Activated B cell treated with CpG ODN at 0.5 μM for 24 hours (primary cell): ENCODE results near the gene KBTBD12. TPM values are rescaled to one million over a fixed set of nuclear protein-coding genes. Genes with fewer than 3 reads are reported as not detected.

Source experiments
- ATAC-seq: fragments of 200-7000 bp; cut with Tn5 transposase; one replicate; pipeline ENCODE4 v1.10.0; 2021; ENCODE audit warnings: low read depth, mild to moderate bottlenecking, moderate library complexity
- CTCF ChIA-PET: fragments of 350-600 bp; sonication (Branson Sonifier 250); formaldehyde crosslinking; loops from one replicate; lab custom pipeline; 2021; ENCODE audit warnings: antibody characterized with exemption; lab: Charles Lee
- POLR2A ChIA-PET: fragments of 350-600 bp; sonication (Branson Sonifier 250); formaldehyde crosslinking; loops from one replicate; lab custom pipeline; 2021; ENCODE audit warnings: antibody characterized with exemption; lab: Charles Lee
- DNase-seq: peaks from one replicate; pipeline ENCODE4 v3.0.0; 2022
- H3K27ac Mint-ChIP-seq: one replicate; pipeline ENCODE4 v1.8.0; 2020; ENCODE audit warnings: mixed read lengths
- H3K27me3 Mint-ChIP-seq: one replicate; pipeline ENCODE4 v1.8.0; 2021; ENCODE audit warnings: mixed read lengths
- H3K36me3 Mint-ChIP-seq: one replicate; pipeline ENCODE4 v1.8.0; 2021; ENCODE audit warnings: low read depth, mixed read lengths
- H3K4me1 Mint-ChIP-seq: one replicate; pipeline ENCODE4 v1.8.0; 2021; ENCODE audit warnings: mixed read lengths
- H3K4me3 Mint-ChIP-seq: one replicate; pipeline ENCODE4 v1.8.0; 2020; ENCODE audit warnings: mild to moderate bottlenecking, mixed read lengths
- H3K9me3 Mint-ChIP-seq: one replicate; pipeline ENCODE4 v1.8.0; 2020; ENCODE audit warnings: mixed read lengths
- intact Hi-C: fragments of 100-400 bp; cut with micrococcal nuclease; formaldehyde crosslinking; loops from one replicate; pipeline ENCODE4 v1.15.1; 2024
- total RNA-seq: library from RNA; stranded (reverse); gene quantifications from 2 replicates; pipeline ENCODE4 v1.2.3, GENCODE V29; 2022
- TF ChIP-seq, protein P1 (sequence below): fragments of 200-600 bp; IDR thresholded peaks from one replicate; pipeline ENCODE4 v1.8.0; 2022; ENCODE audit warnings: antibody characterized with exemption, mild to moderate bottlenecking

KBTBD12 gene
- total RNA-seq, 1 donor from 2014 or later: 0.16 TPM

DNA sequence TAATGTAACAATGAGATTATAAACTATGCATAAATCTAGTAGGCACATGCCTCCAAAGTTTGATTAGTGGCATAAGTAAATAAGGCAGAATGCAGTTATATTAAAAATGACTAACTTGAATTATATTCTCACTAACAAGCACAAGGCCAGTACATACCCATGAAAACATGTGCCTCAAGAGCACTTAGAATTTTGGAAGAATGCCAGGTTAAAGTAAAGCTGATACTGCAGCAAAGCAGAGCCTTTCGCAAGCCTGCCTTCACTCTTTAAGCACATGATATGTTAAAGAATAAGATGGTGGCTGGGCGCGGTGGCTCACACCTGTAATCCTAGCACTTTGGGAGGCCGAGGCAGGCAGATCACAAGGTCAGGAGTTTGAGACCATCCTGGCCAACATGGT is 49.0 kb downstream of the KBTBD12 start:
- ChIA-PET POLR2A (no interaction called here), CTCF (no interaction called here)
- Mint-ChIP-seq H3K4me1 (no peaks in the 10 kb centered on the region), H3K27me3 (no peaks in the 10 kb centered on the region), H3K9me3 (no peaks in the 10 kb centered on the region), H3K4me3 (no peak overlapping the region), H3K36me3 (no peaks in the 10 kb centered on the region), H3K27ac (no peak overlapping the region)
- TF ChIP-seq, protein P1, sequence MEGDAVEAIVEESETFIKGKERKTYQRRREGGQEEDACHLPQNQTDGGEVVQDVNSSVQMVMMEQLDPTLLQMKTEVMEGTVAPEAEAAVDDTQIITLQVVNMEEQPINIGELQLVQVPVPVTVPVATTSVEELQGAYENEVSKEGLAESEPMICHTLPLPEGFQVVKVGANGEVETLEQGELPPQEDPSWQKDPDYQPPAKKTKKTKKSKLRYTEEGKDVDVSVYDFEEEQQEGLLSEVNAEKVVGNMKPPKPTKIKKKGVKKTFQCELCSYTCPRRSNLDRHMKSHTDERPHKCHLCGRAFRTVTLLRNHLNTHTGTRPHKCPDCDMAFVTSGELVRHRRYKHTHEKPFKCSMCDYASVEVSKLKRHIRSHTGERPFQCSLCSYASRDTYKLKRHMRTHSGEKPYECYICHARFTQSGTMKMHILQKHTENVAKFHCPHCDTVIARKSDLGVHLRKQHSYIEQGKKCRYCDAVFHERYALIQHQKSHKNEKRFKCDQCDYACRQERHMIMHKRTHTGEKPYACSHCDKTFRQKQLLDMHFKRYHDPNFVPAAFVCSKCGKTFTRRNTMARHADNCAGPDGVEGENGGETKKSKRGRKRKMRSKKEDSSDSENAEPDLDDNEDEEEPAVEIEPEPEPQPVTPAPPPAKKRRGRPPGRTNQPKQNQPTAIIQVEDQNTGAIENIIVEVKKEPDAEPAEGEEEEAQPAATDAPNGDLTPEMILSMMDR: no peak
- intact Hi-C loops: no loop called here
- no peak for ATAC-seq
- DNase-seq: no peak

DNA sequence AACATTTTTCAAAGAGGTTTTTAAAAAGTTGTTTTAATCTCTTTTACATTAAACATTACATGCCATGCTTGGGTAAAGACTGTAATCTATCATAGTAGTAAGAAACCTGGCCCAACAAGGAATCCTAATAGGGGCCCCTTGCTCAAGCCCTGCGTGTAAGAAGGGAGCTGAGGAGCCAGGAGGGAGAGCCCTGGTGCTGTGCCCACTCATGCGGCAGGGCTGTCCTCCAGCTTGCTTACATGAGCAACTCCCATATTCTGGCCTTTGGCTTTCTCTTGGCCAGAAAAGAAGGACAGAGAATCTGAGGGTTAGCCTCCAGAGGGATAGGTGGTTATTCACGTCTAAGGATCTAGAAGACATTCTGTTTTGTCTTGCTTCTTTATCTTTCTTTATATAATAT is 49.8 kb downstream of the KBTBD12 start:
- ATAC-seq (no peak), DNase-seq (no peak)
- Mint-ChIP-seq H3K4me3 (no peak overlapping the region), H3K27me3 (no peaks in the 10 kb centered on the region), H3K9me3 (no peaks in the 10 kb centered on the region), H3K27ac (no peak overlapping the region), H3K4me1 (no peaks in the 10 kb centered on the region), H3K36me3 (no peaks in the 10 kb centered on the region)
- POLR2A ChIA-PET: no interaction called here
- CTCF ChIA-PET: interaction anchor here (0.6 kb wide), 1 partner anchor 390 kb away, joined by 3 read pairs; no protein-coding TSS in a partner anchor
- TF ChIP-seq, protein P1: no peak
- intact Hi-C loops: no loop called here

DNA sequence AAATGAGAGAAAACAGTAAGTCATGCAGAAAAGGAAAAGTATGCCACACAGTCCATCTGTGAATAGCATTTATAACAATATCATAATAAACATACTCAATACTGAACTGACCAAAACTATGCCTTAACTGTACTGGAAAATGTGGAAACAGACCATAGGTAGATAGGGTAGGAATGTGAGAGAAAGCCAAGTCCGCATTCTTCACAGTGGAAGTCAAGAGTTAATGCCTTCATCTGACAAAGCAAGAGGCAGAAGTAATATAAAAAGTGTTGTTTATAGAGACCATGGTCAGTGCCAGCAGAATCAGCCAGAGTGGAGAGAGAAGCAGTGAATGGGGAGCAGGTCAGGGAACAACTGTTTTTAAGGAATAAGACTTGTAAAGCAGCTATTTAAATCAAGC is 52.3 kb downstream of the KBTBD12 start:
- Mint-ChIP-seq H3K27ac (no peak overlapping the region), H3K4me1 (no peaks in the 10 kb centered on the region), H3K9me3 (no peaks in the 10 kb centered on the region), H3K27me3 (no peaks in the 10 kb centered on the region), H3K36me3 (no peaks in the 10 kb centered on the region), H3K4me3 (no peak overlapping the region)
- DNase-seq: no peak
- POLR2A ChIA-PET: no interaction called here
- intact Hi-C loops: no loop called here
- no peak for ATAC-seq
- CTCF ChIA-PET: interaction anchor here (8.1 kb wide), 1 partner anchor 317 kb away, joined by 46 read pairs; no protein-coding TSS in a partner anchor
- TF ChIP-seq, protein P1: no peak

DNA sequence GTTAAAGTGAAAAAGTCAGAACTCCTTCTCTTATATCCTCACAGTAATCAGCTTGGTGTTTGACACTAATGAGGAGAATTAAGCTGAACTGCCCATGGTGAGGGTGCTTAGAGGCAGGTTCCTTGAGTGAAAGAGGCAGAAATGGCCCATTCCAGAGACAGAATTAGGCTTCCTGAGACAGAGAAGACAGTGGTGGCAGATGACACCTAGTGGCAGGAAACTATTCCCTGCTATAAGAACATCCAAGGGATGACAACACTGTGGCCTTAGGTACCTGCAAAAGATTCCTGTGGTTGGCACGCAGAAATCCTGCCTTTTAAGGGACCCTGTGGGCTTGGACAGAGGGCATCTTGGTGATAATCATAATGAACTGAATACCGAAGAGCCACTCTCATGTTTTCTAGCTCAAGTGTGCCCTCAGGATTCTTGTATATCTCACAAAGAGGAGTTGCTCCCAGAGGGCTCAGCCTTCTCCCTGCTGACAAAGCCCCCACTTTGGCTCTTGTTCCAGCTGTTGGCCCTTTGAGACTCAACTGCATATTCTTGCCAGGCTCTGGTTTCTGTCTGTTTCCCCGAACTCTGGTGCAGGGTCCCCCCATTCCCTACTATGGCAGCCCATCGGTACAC is 56.0 kb downstream of the KBTBD12 start:
- intact Hi-C loops: loop anchor here (1.0 kb wide), 6 partner anchors 180 to 396 kb away; no protein-coding TSS in a partner anchor
- ChIA-PET CTCF (interaction anchor here (0.9 to 8.1 kb wide), 7 partner anchors 10 to 396 kb away, joined by 3 to 46 read pairs (median 4); no protein-coding TSS in a partner anchor), POLR2A (no interaction called here)
- Mint-ChIP-seq H3K4me3 (no peak overlapping the region), H3K36me3 (no peaks in the 10 kb centered on the region), H3K27ac (no peak overlapping the region), H3K27me3 (peaks cover 5% of the 10 kb centered on the region), H3K9me3 (no peaks in the 10 kb centered on the region), H3K4me1 (no peaks in the 10 kb centered on the region)
- TF ChIP-seq, protein P1: peak; percentile 30
- no peak for DNase-seq
- peak; percentile 67 for ATAC-seq

DNA sequence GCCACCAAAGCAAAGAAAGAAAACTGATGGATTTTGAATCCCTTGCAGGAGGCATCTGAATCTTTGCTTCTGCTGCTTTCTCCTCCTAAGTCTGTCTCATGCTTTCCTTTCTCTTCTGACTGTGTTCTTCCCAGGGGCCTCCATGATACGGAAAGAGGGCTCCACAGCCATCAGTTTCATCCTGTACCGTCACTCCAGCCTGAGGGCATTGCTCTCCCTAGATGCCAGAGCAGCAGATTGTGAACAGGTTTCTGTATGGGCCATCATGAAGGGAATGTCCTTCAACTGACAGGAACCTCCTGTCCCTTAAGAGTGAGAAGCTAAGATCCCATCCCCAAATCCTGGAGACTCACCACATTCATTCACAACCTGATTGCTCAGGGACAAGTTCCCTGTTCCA is 59.2 kb downstream of the KBTBD12 start:
- H3K36me3 Mint-ChIP-seq: no peaks in the 10 kb centered on the region
- DNase-seq (no peak), ATAC-seq (no peak)
- ChIA-PET CTCF (interaction anchor here (8.1 kb wide), 1 partner anchor 324 kb away, joined by 46 read pairs; no protein-coding TSS in a partner anchor), POLR2A (no interaction called here)
- TF ChIP-seq, protein P1: no peak
- H3K4me3 Mint-ChIP-seq: no peak overlapping the region
- H3K9me3 Mint-ChIP-seq: peaks cover 5% of the 10 kb centered on the region
- H3K27ac Mint-ChIP-seq: no peak overlapping the region
- H3K4me1 Mint-ChIP-seq: no peaks in the 10 kb centered on the region
- intact Hi-C loops: no loop called here
- H3K27me3 Mint-ChIP-seq: peaks cover 11% of the 10 kb centered on the region
